Tibial nerve (tissue), 4 donors: ENCODE data around the gene KCP. TPM values are rescaled to one million over a fixed set of nuclear protein-coding genes. Genes with fewer than 3 reads are reported as not detected.

Source experiments
- DNase-seq, 2 donors: peaks; one replicate each; pipeline ENCODE4 v3.0.0-alpha.2; 2019; ENCODE audit warnings: low spot score in 2 of 2
- H3K27ac ChIP-seq, 4 donors: fragments of 200-600 bp; sonication (generic) in 3 of 4; one replicate each; pipeline ENCODE4 v1.5.1; 2017 to 2019; ENCODE audit warnings: mild to moderate bottlenecking in 1 of 4
- H3K27me3 ChIP-seq, 2 donors: fragments of 200-600 bp; sonication (generic) in 1 of 2; one replicate each; pipeline versions ENCODE4 v1.5.1 to v1.6.0; 2017 to 2019
- H3K36me3 ChIP-seq, 3 donors: fragments of 200-600 bp; sonication (generic); one replicate each; pipeline ENCODE4 v1.5.1; 2018 to 2019
- H3K4me1 ChIP-seq, 4 donors: fragments of 200-600 bp; sonication (generic) in 3 of 4; one replicate each; pipeline ENCODE4 v1.5.1; 2017 to 2019
- H3K4me3 ChIP-seq, 4 donors: fragments of 200-600 bp; sonication (generic) in 3 of 4; one replicate each; pipeline ENCODE4 v1.5.1; 2017 to 2019; ENCODE audit warnings: mild to moderate bottlenecking in 1 of 4, moderate library complexity in 1 of 4
- H3K9me3 ChIP-seq, 4 donors: fragments of 200-600 bp; sonication (generic) in 3 of 4; one replicate each; pipeline ENCODE4 v1.5.1; 2017 to 2019
- CTCF ChIP-seq, 5 experiments: fragments of 200-600 bp in 3 of 5; fragments of 450-650 bp in 2 of 5; sonication (generic) in 3 of 5; IDR thresholded peaks; one replicate each; pipeline ENCODE4 v1.5.1; 2016 to 2019; ENCODE audit warnings: antibody characterized with exemption in 5 of 5, mild to moderate bottlenecking in 3 of 5, moderate library complexity in 2 of 5
- EP300 ChIP-seq, 2 donors: sonication (generic); formaldehyde crosslinking; IDR thresholded peaks; one replicate each; pipeline ENCODE4 v1.6.1; 2017; ENCODE audit warnings: antibody characterized with exemption in 2 of 2, mild to moderate bottlenecking in 1 of 2
- POLR2A ChIP-seq, 2 donors: fragments of 450-650 bp; IDR thresholded peaks; one replicate each; pipeline ENCODE4 v1.6.1; 2017; ENCODE audit warnings: antibody characterized with exemption in 2 of 2, mild to moderate bottlenecking in 2 of 2, moderate library complexity in 2 of 2
- WGBS, 2 donors: methylation state at CpG; one replicate each; pipeline ENCODE4 v1.1.5; 2018; 5-methylcytosine and 5-hydroxymethylcytosine counted together
- total RNA-seq, 4 donors: library from RNA; depleted of rRNA; stranded (reverse); fragments of >200 nt; gene quantifications; one replicate each; pipeline ENCODE4 v1.1.0, GENCODE V29; 2016

KCP gene
- total RNA-seq, 4 donors from 2014 or later: 0.21 to 0.90 (median 0.40) TPM

DNA sequence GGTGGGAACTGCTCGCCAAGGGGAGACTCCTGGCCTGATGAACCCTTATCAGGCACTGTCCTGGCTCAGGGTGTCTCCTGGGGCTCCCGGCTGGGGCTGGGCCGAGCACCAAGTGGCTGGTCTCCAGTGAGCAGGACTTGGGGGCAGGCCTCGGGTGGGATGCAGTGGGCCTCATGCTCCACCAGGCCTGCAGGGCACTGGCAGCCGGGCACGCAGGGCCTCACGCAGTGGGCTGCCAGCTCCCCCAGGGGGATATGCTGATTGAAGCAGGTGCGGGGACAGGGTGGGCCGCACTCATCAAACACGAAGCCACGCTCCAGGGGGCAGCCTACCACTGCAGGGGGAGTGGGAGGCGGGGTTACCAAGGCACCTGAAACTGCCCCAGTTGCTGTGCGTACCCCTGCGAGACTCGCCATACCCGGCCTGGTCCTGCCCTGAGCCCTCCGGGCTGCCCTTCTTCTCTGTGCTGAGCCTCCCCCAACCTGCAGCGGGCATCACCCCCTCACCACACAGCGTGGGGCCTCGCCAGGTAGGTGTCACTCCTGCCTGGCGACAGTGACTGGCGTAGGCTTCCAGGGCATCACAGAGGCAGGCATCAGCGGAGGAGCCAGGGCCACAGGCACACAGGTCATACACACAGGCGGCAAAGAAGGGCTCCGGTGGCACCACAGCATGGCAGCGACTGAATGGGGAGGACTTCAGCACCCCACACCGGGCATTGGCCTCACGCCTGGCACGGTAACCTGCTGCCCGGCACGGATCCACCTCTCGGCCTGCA, 33.3 kb downstream of the KCP start:
- H3K4me1 ChIP-seq: no peaks in the 10 kb centered on the region
- no peak overlapping the region for H3K4me3 ChIP-seq
- H3K27ac ChIP-seq: no peak overlapping the region
- 92 to 96% methylated on average over 13 to 17 of the region's 32 CpGs for WGBS, 2 donors
- no peaks in the 10 kb centered on the region for H3K36me3 ChIP-seq
- no peaks in the 10 kb centered on the region for H3K9me3 ChIP-seq
- no peak for TF ChIP-seq POLR2A (IDR thresholded peaks at IDR 0.05)
- TF ChIP-seq CTCF (IDR thresholded peaks at IDR 0.05): no peak
- TF ChIP-seq EP300 (IDR thresholded peaks at IDR 0.05): no peak
- no peak for DNase-seq
- H3K27me3 ChIP-seq: no peaks in the 10 kb centered on the region

- Histone ChIP-seq H3K4me1 (no peaks in the 10 kb centered on the region), H3K9me3 (no peaks in the 10 kb centered on the region), H3K4me3 (no peak overlapping the region), H3K27ac (no peak overlapping the region), H3K36me3 (no peaks in the 10 kb centered on the region), H3K27me3 (no peaks in the 10 kb centered on the region)
- WGBS, 2 donors: 76 to 86% methylated on average over 4 to 5 of the region's 5 CpGs
- no peak for TF ChIP-seq POLR2A (IDR thresholded peaks at IDR 0.05)
- TF ChIP-seq EP300 (IDR thresholded peaks at IDR 0.05): no peak
- no peak for TF ChIP-seq CTCF (IDR thresholded peaks at IDR 0.05)
- no peak for DNase-seq
Measured at GRCh38 chr7:128876586-128876977, 33.9 kb downstream of the KCP start.

DNA sequence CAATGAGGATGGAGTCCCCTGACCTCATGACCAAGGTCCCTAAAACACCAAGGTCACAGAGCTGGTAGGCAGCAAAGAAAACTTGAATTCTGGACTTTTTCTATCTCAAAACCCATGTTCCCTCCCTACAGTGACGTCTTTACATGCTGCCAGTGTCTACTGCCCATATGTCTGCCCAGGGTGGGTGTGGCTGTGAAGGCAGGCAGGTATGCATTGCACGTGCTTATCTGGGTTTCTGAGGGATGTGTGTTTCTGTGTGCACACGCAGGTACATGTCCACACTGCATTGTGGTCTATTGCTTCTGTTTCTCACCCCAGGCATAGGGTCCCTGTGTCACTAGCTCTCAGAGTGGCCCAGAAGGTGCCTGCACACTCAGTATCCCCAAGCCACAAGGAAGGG, 34.4 kb downstream of the KCP start:
- Histone ChIP-seq H3K27me3 (no peaks in the 10 kb centered on the region), H3K4me3 (no peak overlapping the region), H3K9me3 (no peaks in the 10 kb centered on the region), H3K4me1 (no peaks in the 10 kb centered on the region), H3K27ac (no peak overlapping the region), H3K36me3 (no peaks in the 10 kb centered on the region)
- WGBS, 2 donors: 81 to 82% methylated on average over 3 of the region's 3 CpGs
- TF ChIP-seq EP300 (IDR thresholded peaks at IDR 0.05): no peak
- TF ChIP-seq CTCF (IDR thresholded peaks at IDR 0.05): no peak
- TF ChIP-seq POLR2A (IDR thresholded peaks at IDR 0.05): no peak
- no peak for DNase-seq

DNA sequence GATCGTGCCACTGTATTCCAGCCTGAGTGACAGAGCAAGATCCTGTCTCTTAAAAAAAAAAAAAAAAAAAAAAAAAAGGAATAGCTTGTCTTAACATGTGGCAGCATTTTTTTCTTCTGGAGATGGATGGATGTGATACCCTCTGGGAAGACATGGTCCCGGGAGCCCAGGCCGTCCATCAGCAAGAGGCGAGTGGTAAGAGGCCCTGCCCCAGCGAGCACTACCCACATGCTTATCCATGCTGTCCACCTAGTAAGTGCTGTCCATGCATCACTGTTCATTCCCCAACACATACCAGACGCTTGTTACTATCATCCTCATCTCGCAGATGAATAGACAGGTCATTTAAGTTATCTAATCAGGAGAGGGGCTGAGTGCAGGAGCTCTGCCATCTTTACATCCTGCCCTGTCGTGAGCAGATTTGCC, 35.0 kb downstream of the KCP start:
- H3K9me3 ChIP-seq: no peaks in the 10 kb centered on the region
- 75 to 76% methylated on average over 8 of the region's 8 CpGs for WGBS, 2 donors

More for the DNA sequence above, 35.0 kb downstream of the KCP start:
- Histone ChIP-seq H3K27ac (no peak overlapping the region), H3K36me3 (no peaks in the 10 kb centered on the region), H3K27me3 (peaks cover 0 to 1% of the 10 kb centered on the region in 2 donors), H3K4me3 (no peak overlapping the region), H3K4me1 (no peaks in the 10 kb centered on the region)
- no peak for DNase-seq
- TF ChIP-seq EP300 (IDR thresholded peaks at IDR 0.05): no peak
- no peak for TF ChIP-seq POLR2A (IDR thresholded peaks at IDR 0.05)
- no peak for TF ChIP-seq CTCF (IDR thresholded peaks at IDR 0.05)
